ENCODE results near the gene NTRK2. TPM values are rescaled to one million over a fixed set of nuclear protein-coding genes. Genes with fewer than 3 reads are reported as not detected.
"Not testable (repeated sequence)": the region's sequence is repeated elsewhere in the genome, so short reads cannot be mapped to it uniquely, and the experiment has no call there.

Gene NTRK2
- total RNA-seq, 1 experiment from 2014 or later, result not detected

DNA sequence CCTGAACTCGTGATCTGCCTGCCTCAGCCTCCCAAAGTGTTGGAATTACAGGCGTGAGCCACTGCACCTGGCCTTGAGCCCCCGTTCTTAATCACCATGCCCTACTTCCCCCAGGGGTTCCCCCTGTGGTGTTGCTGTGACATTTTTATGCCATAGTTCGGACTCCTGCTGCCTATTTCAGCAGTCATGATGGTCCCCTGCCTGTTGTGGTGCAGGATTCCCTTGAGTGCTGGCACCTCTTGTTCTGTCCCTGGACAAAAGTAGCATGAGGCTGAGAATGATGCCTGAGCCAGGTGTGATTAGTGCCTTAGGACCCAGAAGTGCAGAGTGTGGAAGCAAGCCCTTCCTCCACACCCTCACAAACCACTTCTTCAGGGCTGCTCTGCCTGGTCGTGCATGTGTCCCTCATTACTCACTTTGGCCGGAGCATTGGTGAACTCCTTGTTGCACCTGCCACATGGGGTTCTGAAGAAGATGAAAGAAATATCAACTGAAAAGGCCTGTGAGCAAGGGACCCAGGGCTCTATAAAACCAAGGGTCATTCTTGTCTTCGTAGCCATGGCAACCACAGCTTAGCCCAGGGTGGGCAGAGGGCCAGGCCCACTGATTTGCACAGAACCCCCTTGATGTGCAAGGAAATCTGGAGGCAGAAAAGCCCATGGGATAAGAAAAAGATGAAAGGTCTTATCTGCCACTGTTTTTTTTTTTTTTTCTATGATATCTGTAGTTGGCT is 228.0 kb downstream of the NTRK2 start:
- Histone ChIP-seq H3K27ac (no peak overlapping the region), H3K4me1 (no peaks in the 10 kb centered on the region), H3K4me3 (no peak overlapping the region), H3K27me3 (peaks cover 8% of the 10 kb centered on the region), H3K36me3 (no peaks in the 10 kb centered on the region), H3K9me3 (replicated peaks) (no peaks in the 10 kb centered on the region)
- DNase-seq, result no peak

- Histone ChIP-seq H3K4me1 (no peaks in the 10 kb centered on the region), H3K9me3 (replicated peaks) (no peaks in the 10 kb centered on the region), H3K4me3 (no peak overlapping the region), H3K27ac (no peak overlapping the region), H3K36me3 (no peaks in the 10 kb centered on the region), H3K27me3 (peaks cover 8% of the 10 kb centered on the region)
- no peak for DNase-seq
These were observed 228.7 kb downstream of the NTRK2 start for GRCh38 chr9:84898188-84898587.

DNA sequence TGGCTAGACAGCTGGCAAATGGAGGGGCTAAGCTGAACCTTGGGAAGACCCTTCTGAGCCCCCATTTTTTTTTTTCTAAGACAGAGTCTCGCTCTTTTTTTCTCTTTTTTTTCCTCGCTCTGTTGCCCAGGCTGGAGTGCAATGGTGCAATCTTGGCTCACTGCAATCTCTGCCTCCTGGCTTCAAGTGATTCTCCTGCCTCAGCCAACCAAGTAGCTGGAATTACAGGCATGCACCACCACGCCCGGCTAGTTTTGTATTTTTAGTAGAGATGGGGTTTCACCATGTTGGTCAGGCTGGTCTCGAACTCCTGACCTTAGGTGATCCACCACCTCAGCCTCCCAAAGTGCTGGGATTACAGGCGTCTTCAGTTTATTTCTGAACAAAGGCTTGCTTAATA is 229.1 kb downstream of the NTRK2 start:
- not testable (repeated sequence) for DNase-seq; H3K4me3 ChIP-seq; H3K4me1 ChIP-seq; H3K27ac ChIP-seq; H3K36me3 ChIP-seq; H3K9me3 ChIP-seq (replicated peaks); H3K27me3 ChIP-seq

DNA sequence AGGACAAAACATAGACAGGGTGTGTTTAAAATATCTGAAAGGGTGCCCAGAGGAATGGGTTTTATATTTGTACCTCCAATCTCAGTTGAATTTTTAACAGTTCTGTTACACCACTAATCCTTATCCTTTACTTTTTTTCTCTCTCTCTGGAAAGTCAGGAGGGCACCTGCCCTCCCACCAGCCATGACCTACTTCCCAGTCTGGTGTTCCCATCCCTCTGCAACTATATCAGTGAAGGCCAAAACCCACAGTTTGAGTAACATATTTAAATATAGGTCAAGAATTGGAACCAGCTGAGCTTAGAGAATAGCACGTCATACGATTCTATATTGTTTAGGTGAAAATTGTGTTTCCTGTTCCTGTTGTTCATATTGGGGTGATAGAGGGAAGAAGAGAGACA is 229.8 kb downstream of the NTRK2 start:
- Histone ChIP-seq H3K27ac (no peak overlapping the region), H3K27me3 (peaks cover 4% of the 10 kb centered on the region; the same call in 1 of the 2 replicates), H3K9me3 (replicated peaks) (no peaks in the 10 kb centered on the region), H3K4me1 (no peaks in the 10 kb centered on the region), H3K36me3 (no peaks in the 10 kb centered on the region), H3K4me3 (no peak overlapping the region)
- DNase-seq, result no peak

DNA sequence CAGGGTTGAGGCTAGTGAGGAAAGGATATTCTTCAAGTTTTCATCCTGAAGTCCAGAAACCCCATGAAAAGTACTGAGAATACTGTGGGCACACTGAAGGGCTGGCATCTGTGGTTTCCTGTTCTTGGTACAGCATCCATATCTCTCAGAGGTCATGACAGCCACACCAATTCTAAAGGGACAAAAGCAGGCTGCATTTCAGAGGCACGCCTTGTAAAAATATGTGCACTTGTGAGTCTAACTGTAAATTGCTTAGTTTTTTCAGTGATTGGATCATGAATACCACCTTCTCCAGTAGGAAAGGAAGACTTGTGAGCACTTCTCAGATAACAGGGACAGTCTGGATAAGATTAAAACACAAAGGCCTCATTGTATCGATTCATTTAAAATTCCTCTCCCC is 230.9 kb downstream of the NTRK2 start:
- no peak for DNase-seq
- H3K36me3 ChIP-seq, result no peaks in the 10 kb centered on the region
- H3K9me3 ChIP-seq (replicated peaks), result no peaks in the 10 kb centered on the region
- H3K4me1 ChIP-seq, result no peaks in the 10 kb centered on the region
- H3K27me3 ChIP-seq, result peaks cover 1% of the 10 kb centered on the region; the same call in 1 of the 2 replicates
- H3K4me3 ChIP-seq, result no peak overlapping the region
- H3K27ac ChIP-seq, result no peak overlapping the region

- H3K36me3 ChIP-seq, result no peaks in the 10 kb centered on the region
- H3K27ac ChIP-seq, result no peak overlapping the region
- H3K4me3 ChIP-seq, result no peak overlapping the region
- no peak for DNase-seq
- H3K4me1 ChIP-seq, result no peaks in the 10 kb centered on the region
- no peaks in the 10 kb centered on the region; the same call in 1 of the 2 replicates for H3K27me3 ChIP-seq
- H3K9me3 ChIP-seq (replicated peaks), result no peaks in the 10 kb centered on the region
These were observed 234.4 kb downstream of the NTRK2 start for GRCh38 chr9:84903963-84904362.

DNA sequence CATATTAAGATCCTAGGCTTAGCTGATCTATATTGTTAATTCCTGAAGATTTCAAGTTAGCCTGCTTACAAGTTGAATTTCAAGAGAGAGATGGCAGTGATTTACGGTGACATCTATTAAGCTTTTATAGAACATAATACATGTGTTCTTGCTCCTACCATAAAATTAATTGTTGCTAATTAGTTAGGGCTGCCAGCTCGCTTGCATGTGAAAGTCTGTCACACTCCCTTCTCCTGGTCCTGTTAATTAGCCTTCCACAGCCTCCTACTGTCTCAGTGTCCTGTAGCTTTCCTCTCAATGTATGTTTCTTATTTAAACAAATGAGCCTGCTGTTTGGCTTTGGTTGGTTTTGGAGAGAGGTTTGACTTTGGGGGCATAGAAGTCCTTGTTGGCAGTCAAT is 247.2 kb downstream of the NTRK2 start:
- Histone ChIP-seq H3K4me1 (no peaks in the 10 kb centered on the region), H3K36me3 (no peaks in the 10 kb centered on the region), H3K27ac (no peak overlapping the region), H3K27me3 (no peaks in the 10 kb centered on the region), H3K9me3 (replicated peaks) (no peaks in the 10 kb centered on the region), H3K4me3 (no peak overlapping the region)
- no peak for DNase-seq

DNA sequence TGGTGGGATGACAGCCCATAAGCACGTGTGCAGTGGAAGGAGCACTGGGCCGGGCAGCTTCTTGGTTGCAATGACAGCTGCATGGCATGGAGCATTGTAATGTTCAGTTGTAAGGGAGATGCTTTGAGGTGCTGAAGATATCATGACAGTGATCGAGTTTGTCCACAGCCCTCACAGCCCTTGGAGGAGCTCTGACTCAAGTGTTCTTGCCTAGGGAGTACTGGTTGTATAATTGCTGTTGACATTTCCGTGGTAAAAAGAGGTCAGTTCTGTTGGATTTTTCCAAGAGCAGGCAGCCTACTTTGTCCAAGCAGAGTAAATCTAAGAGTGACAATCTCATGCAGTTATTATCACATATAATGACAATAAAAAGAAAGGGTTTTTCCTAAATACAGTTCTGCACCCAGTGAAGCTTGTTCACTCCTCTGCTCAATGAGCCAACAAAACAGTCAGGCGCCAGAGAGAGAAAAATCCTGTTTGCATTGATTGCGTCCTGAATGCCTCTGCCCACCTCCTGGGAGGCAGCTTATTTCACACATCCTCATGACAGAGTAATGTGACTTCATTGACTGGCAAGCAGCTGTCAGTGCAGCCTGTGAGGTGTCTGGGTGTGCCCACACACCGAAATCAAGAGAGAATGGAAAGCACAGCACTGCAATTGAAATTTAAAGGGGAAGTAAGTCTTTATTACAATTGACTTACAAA is 248.0 kb downstream of the NTRK2 start:
- H3K27me3 ChIP-seq, result no peaks in the 10 kb centered on the region
- no peaks in the 10 kb centered on the region for H3K36me3 ChIP-seq
- H3K27ac ChIP-seq, result no peak overlapping the region
- no peaks in the 10 kb centered on the region for H3K9me3 ChIP-seq (replicated peaks)
- DNase-seq, result no peak
- H3K4me3 ChIP-seq, result no peak overlapping the region
- H3K4me1 ChIP-seq, result no peaks in the 10 kb centered on the region

DNA sequence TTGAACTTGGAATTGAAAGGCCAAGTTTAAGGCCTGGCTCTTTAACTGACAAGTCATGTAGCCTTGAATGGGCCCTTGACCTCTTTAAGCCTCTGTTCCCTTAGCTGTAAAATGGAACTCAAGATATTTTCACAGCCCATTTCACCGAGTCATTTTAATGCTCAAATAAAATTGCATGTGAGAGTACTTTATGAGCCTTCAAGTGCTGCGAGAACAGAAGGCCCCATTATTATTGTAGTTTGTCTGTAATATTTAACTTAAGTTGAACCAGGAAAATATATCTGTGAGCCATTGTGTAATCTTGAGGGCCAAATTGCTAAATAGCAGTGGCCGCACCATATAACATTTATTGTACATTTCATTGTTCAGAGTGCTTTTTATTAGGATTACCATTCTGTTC is 249.9 kb downstream of the NTRK2 start:
- no peaks in the 10 kb centered on the region for H3K27me3 ChIP-seq
- no peak for DNase-seq
- no peak overlapping the region for H3K4me3 ChIP-seq
- no peaks in the 10 kb centered on the region for H3K9me3 ChIP-seq (replicated peaks)
- H3K4me1 ChIP-seq, result no peaks in the 10 kb centered on the region
- H3K27ac ChIP-seq, result no peak overlapping the region
- H3K36me3 ChIP-seq, result no peaks in the 10 kb centered on the region

GRCh38 chr9:84921175-84921574 is 251.6 kb downstream of the NTRK2 start:
- no peak for DNase-seq
- H3K27ac ChIP-seq, result no peak overlapping the region
- H3K36me3 ChIP-seq, result no peaks in the 10 kb centered on the region
- peaks cover 3% of the 10 kb centered on the region; the same call in 1 of the 2 replicates for H3K27me3 ChIP-seq
- no peaks in the 10 kb centered on the region for H3K4me1 ChIP-seq
- no peak overlapping the region for H3K4me3 ChIP-seq
- no peaks in the 10 kb centered on the region for H3K9me3 ChIP-seq (replicated peaks)

- no peaks in the 10 kb centered on the region for H3K9me3 ChIP-seq (replicated peaks)
- no peaks in the 10 kb centered on the region for H3K36me3 ChIP-seq
- H3K4me1 ChIP-seq, result no peaks in the 10 kb centered on the region
- H3K27me3 ChIP-seq, result peaks cover 3% of the 10 kb centered on the region; the same call in 1 of the 2 replicates
- no peak overlapping the region for H3K4me3 ChIP-seq
- H3K27ac ChIP-seq, result no peak overlapping the region
- no peak for DNase-seq
These were observed 252.5 kb downstream of the NTRK2 start for GRCh38 chr9:84922051-84922450.

- Histone ChIP-seq H3K4me3 (no peak overlapping the region), H3K36me3 (no peaks in the 10 kb centered on the region), H3K27me3 (peaks cover 3% of the 10 kb centered on the region), H3K4me1 (no peaks in the 10 kb centered on the region), H3K9me3 (replicated peaks) (no peaks in the 10 kb centered on the region), H3K27ac (no peak overlapping the region)
- no peak for DNase-seq
These were observed 254.7 kb downstream of the NTRK2 start for GRCh38 chr9:84924266-84924665.

DNA sequence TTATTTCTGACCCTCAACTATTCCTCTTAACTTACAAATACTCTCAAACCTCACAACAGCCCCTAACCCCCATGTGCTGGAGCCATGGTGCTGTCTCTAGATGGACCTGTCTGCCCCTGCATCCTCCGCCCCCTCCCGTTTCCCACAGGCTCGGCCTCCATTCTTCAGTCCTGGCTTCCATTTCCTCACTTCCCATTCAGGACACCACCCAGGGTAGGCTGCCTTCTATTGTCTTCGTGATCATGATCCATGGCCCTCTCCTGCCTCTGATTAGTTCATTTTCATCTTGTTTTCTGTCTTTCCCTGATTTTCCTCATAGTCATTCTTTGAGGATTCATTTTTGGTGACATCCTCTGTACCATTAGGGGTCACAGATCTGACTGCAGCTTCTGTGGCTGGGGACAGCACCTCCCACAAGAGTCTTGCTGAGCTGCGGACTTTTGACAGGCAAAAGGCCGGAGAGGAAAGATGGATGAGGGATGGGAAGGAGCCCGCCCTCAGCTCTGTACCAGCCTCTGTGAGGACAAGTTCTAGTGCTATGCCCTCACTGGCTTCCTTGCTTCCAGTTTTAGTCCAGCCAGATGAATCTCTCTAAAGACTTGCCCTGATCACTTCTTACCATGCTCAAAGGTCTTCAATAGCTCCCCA is 255.8 kb downstream of the NTRK2 start:
- no peaks in the 10 kb centered on the region for H3K36me3 ChIP-seq
- H3K4me3 ChIP-seq, result no peak overlapping the region
- no peaks in the 10 kb centered on the region for H3K9me3 ChIP-seq (replicated peaks)
- no peak overlapping the region for H3K27ac ChIP-seq
- no peaks in the 10 kb centered on the region for H3K4me1 ChIP-seq
- peaks cover 3% of the 10 kb centered on the region for H3K27me3 ChIP-seq
- no peak for DNase-seq

DNA sequence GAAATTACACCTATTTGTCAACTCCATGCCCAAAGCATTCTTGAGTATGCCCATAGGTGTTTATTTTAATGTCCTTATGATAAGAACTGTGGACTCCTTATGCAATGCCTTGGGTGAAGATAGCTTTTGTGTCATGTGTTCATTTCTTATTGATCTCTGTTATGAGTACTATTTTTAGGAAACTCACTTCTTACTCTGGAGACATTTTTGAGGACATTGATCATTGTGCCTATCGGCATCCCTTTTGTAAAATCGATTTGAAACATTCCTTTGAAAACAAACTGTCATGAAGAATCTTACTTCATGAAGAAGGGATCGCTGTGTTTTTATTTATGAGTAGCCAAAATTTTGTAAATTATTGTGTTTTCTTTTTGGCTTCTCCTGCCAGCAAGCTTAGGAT is 257.3 kb downstream of the NTRK2 start:
- no peaks in the 10 kb centered on the region for H3K36me3 ChIP-seq
- no peaks in the 10 kb centered on the region for H3K4me1 ChIP-seq
- no peaks in the 10 kb centered on the region for H3K9me3 ChIP-seq (replicated peaks)
- no peak overlapping the region for H3K4me3 ChIP-seq
- DNase-seq, result no peak
- H3K27ac ChIP-seq, result no peak overlapping the region
- peaks cover 3% of the 10 kb centered on the region for H3K27me3 ChIP-seq

DNA sequence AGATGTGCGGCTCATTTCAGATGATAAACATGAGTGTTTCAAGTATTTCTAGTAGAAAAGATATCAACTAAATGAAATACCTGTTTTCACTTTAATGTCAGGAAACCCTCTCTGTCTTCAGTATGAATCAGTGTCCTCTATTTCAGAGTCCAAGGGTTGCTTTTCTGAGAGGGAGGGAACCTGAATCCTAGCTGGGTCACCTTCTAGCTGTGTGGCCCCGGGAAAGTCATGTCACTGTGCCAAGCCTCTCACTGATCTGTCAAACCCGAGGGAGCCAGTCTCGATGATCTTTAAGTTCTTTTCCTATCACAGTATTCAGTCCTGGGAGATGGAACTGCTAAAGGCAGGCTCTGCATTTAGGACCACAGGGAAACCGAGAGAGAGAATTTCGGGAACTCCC is 258.9 kb downstream of the NTRK2 start:
- H3K9me3 ChIP-seq (replicated peaks), result no peaks in the 10 kb centered on the region
- no peaks in the 10 kb centered on the region for H3K4me1 ChIP-seq
- DNase-seq, result no peak
- H3K27ac ChIP-seq, result no peak overlapping the region
- no peak overlapping the region for H3K4me3 ChIP-seq
- peaks cover 8% of the 10 kb centered on the region for H3K27me3 ChIP-seq
- H3K36me3 ChIP-seq, result no peaks in the 10 kb centered on the region

Measured in SJCRH30 (cell line).